Endodermal cell (in vitro differentiated cells): ENCODE measurements around the gene CLDN16. TPM values are rescaled to one million over a fixed set of nuclear protein-coding genes. Genes with fewer than 3 reads are reported as not detected.
A peak's percentile ranks its signal among the peaks of the same experiment; 100 is the strongest.

Experiments used
- DNase-seq: peaks from one replicate; pipeline ENCODE4 v3.0.0-alpha.2; 2017
- H3K27ac ChIP-seq: 2 replicates; pipeline ENCODE4 v1.5.1; 2013; ENCODE audit warnings: mild to moderate bottlenecking, low read depth, low read length, moderate library complexity
- H3K27me3 ChIP-seq: 2 replicates; pipeline ENCODE4 v1.6.1; 2013; ENCODE audit warnings: mild to moderate bottlenecking, low read length, moderate library complexity; ENCODE audit not compliant: insufficient read depth, control insufficient read depth, poor library complexity, severe bottlenecking
- H3K36me3 ChIP-seq: 2 replicates; pipeline ENCODE4 v1.7.0; 2013; ENCODE audit warnings: mild to moderate bottlenecking, low read length, moderate library complexity; ENCODE audit not compliant: control insufficient read depth, insufficient read depth
- H3K4me1 ChIP-seq: one replicate; pipeline ENCODE4 v1.7.0; 2013; ENCODE audit warnings: low read length; ENCODE audit not compliant: control insufficient read depth, insufficient read depth
- H3K4me3 ChIP-seq: 2 replicates; pipeline ENCODE4 v1.5.1; 2013; ENCODE audit warnings: mild to moderate bottlenecking, low read length, moderate library complexity
- H3K9ac ChIP-seq: 2 replicates; pipeline ENCODE4 v1.6.1; 2013; ENCODE audit warnings: mild to moderate bottlenecking, low read length, moderate library complexity; ENCODE audit not compliant: poor library complexity, severe bottlenecking; ENCODE audit errors: extremely low read depth
- H3K9me3 ChIP-seq: 2 replicates; pipeline ENCODE4 v1.6.1; 2013; ENCODE audit warnings: mild to moderate bottlenecking, low read length, moderate library complexity; ENCODE audit not compliant: control insufficient read depth
- H3K27ac Mint-ChIP-seq: 2 replicates; pipeline ENCODE4 v1.8.0; 2020; ENCODE audit warnings: mixed read lengths
- H3K27me3 Mint-ChIP-seq: 2 replicates; pipeline ENCODE4 v1.8.0; 2021; ENCODE audit warnings: mild to moderate bottlenecking, mixed read lengths; ENCODE audit not compliant: insufficient read depth
- H3K36me3 Mint-ChIP-seq: 2 replicates; pipeline ENCODE4 v1.8.0; 2020; ENCODE audit warnings: low read depth, mixed read lengths
- H3K4me1 Mint-ChIP-seq: 2 replicates; pipeline ENCODE4 v1.8.0; 2020; ENCODE audit warnings: mixed read lengths
- H3K4me3 Mint-ChIP-seq: 2 replicates; pipeline ENCODE4 v1.8.0; 2020; ENCODE audit warnings: mild to moderate bottlenecking, moderate library complexity, mixed read lengths
- H3K9me3 Mint-ChIP-seq: 2 replicates; pipeline ENCODE4 v1.8.0; 2020; ENCODE audit warnings: mild to moderate bottlenecking, mixed read lengths
- CTCF ChIP-seq: fragments of 200-600 bp; sonication (generic); conservative IDR thresholded peaks from 2 replicates; pipeline ENCODE4 v1.5.0; 2021; ENCODE audit warnings: antibody characterized with exemption, mild to moderate bottlenecking
- WGBS, 2 experiments: methylation state at CpG; one replicate each; pipeline versions ENCODE4 v1.1.5 to v1.1.7; 2013; ENCODE audit warnings: missing lambda C conversion rate in 2 of 2, mixed read lengths in 1 of 2; ENCODE audit not compliant: insufficient coverage in 1 of 2, insufficient read length in 1 of 2; 5-methylcytosine and 5-hydroxymethylcytosine counted together
- total RNA-seq, 2 donors: library from RNA; stranded (reverse); fragmentation: NEBNext Ultra II Directional in 1 of 2; extraction: Animal tissue kit (Norgen Biotek cat#: 25700) in 1 of 2; gene quantifications; 2 replicates in 1 of 2; 3 replicates in 1 of 2; pipeline ENCODE4 v1.2.1, GENCODE V29; 2021

Gene CLDN16
- total RNA-seq, 2 donors from 2014 or later: 0.40 to 1.1 TPM

- DNase-seq: no peak
- Mint-ChIP-seq H3K4me3 (no peak overlapping the region), H3K36me3 (no peaks in the 10 kb centered on the region), H3K27me3 (no peaks in the 10 kb centered on the region), H3K9me3 (no peaks in the 10 kb centered on the region), H3K27ac (no peak overlapping the region), H3K4me1 (peaks cover 27% of the 10 kb centered on the region)
- Histone ChIP-seq H3K36me3 (no peaks in the 10 kb centered on the region), H3K4me3 (no peak overlapping the region), H3K9me3 (no peaks in the 10 kb centered on the region), H3K27me3 (no peaks in the 10 kb centered on the region), H3K9ac (no peak overlapping the region), H3K4me1 (peaks cover 8% of the 10 kb centered on the region), H3K27ac (no peak overlapping the region)
- 79 to 81% methylated on average over 2 to 3 of the region's 3 CpGs for WGBS, 2 experiments
- peak; percentile 70 for TF ChIP-seq CTCF
Measured at GRCh38 chr3:190443257-190443656, 55.3 kb downstream of the CLDN16 start.

GRCh38 chr3:190444006-190444405, 56.0 kb downstream of the CLDN16 start:
- WGBS, 2 experiments: 96 to 98% methylated on average over 4 to 6 of the region's 6 CpGs
- H3K36me3 ChIP-seq: no peaks in the 10 kb centered on the region
- no peaks in the 10 kb centered on the region for H3K27me3 ChIP-seq
- Mint-ChIP-seq H3K27ac (no peak overlapping the region), H3K36me3 (no peaks in the 10 kb centered on the region), H3K27me3 (no peaks in the 10 kb centered on the region), H3K4me3 (no peak overlapping the region), H3K9me3 (no peaks in the 10 kb centered on the region), H3K4me1 (peaks cover 34% of the 10 kb centered on the region)
- no peak overlapping the region for H3K4me3 ChIP-seq
- DNase-seq: no peak
- peaks cover 10% of the 10 kb centered on the region for H3K4me1 ChIP-seq
- TF ChIP-seq CTCF: no peak
- H3K27ac ChIP-seq: no peak overlapping the region
- no peak overlapping the region for H3K9ac ChIP-seq
- H3K9me3 ChIP-seq: no peaks in the 10 kb centered on the region

- H3K4me3 Mint-ChIP-seq: no peak overlapping the region
- H3K36me3 Mint-ChIP-seq: no peaks in the 10 kb centered on the region
- no peak for DNase-seq
- Histone ChIP-seq H3K36me3 (no peaks in the 10 kb centered on the region), H3K9me3 (no peaks in the 10 kb centered on the region), H3K27me3 (no peaks in the 10 kb centered on the region), H3K27ac (no peak overlapping the region), H3K4me1 (peaks cover 12% of the 10 kb centered on the region), H3K4me3 (no peak overlapping the region), H3K9ac (no peak overlapping the region)
- TF ChIP-seq CTCF: no peak
- H3K9me3 Mint-ChIP-seq: no peaks in the 10 kb centered on the region
- 95 to 96% methylated on average over 2 to 3 of the region's 3 CpGs for WGBS, 2 experiments
- H3K27me3 Mint-ChIP-seq: no peaks in the 10 kb centered on the region
- H3K27ac Mint-ChIP-seq: no peak overlapping the region
- H3K4me1 Mint-ChIP-seq: peaks cover 39% of the 10 kb centered on the region
Measured at GRCh38 chr3:190444576-190445145, 56.7 kb downstream of the CLDN16 start.
